ENCODE measurements around the gene AIPL1.

DNA sequence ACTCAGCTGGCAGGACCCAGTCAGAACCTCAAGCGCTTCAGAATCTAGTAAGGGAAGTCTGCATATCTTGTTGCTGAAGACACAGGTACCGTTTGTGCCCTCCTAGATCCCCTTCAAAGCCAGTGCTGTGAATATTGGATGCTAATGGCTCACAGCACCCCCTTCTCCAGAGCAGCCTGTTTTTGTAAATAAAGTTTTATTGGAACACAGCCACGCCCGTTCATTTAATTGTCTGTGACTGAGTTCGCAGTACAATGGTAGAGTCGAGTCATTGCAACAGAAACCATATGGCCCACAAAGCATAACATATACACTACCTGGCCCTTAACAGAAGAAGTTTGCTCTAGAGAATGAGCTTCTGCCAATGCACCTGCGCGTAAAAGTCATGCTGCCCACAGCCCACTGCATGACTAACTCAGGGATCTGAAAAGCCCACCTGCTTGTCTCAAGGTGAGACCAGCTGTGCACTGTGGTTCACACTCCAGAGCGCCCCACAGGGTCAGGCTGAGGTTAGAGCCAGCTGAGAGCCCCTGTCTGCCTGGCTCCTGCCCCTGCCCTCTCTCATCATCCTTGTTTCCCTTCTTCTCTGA is 48.8 kb downstream of the AIPL1 start:
- TF ChIP-seq, protein P1, sequence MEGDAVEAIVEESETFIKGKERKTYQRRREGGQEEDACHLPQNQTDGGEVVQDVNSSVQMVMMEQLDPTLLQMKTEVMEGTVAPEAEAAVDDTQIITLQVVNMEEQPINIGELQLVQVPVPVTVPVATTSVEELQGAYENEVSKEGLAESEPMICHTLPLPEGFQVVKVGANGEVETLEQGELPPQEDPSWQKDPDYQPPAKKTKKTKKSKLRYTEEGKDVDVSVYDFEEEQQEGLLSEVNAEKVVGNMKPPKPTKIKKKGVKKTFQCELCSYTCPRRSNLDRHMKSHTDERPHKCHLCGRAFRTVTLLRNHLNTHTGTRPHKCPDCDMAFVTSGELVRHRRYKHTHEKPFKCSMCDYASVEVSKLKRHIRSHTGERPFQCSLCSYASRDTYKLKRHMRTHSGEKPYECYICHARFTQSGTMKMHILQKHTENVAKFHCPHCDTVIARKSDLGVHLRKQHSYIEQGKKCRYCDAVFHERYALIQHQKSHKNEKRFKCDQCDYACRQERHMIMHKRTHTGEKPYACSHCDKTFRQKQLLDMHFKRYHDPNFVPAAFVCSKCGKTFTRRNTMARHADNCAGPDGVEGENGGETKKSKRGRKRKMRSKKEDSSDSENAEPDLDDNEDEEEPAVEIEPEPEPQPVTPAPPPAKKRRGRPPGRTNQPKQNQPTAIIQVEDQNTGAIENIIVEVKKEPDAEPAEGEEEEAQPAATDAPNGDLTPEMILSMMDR (IDR thresholded peaks at IDR 0.05): no peak
- TF ChIP-seq POLR2A (IDR thresholded peaks at IDR 0.05): no peak
